Measurements from ENCODE around the gene ZNF101.
"Not testable (repeated sequence)": the region's sequence is repeated elsewhere in the genome, so short reads cannot be mapped to it uniquely, and the experiment has no call there.

GRCh38 chr19:19686119-19686518 lies 17.5 kb downstream of the ZNF101 start:
- not testable (repeated sequence) for TF ChIP-seq POLR2A, CTCF (IDR thresholded peaks at IDR 0.05)
